Osteoblast (primary cell): ENCODE data around the gene P2RX1. TPM values are rescaled to one million over a fixed set of nuclear protein-coding genes. Genes with fewer than 3 reads are reported as not detected.

Source experiments
- DNase-seq: peaks from one replicate; pipeline ENCODE4 v3.0.0; 2011; ENCODE audit warnings: low spot score, mixed read lengths; ENCODE audit not compliant: insufficient read length; ENCODE audit errors: missing footprints
- H2AFZ ChIP-seq: 2 replicates; pipeline ENCODE4 v1.6.0; 2011; ENCODE audit warnings: mild to moderate bottlenecking, low read length
- H3K27ac ChIP-seq: 2 replicates; pipeline ENCODE4 v1.5.1; 2011; ENCODE audit warnings: mild to moderate bottlenecking, low read depth, low read length, moderate library complexity
- H3K27me3 ChIP-seq: 2 replicates; pipeline ENCODE4 v1.6.0; 2012; ENCODE audit warnings: mild to moderate bottlenecking, control low read depth, inconsistent platforms, low read length, moderate library complexity; ENCODE audit not compliant: insufficient read depth
- H3K36me3 ChIP-seq: 2 replicates; pipeline ENCODE4 v1.5.1; 2011; ENCODE audit warnings: mild to moderate bottlenecking, low read length, control low read depth, moderate library complexity; ENCODE audit not compliant: insufficient read depth
- H3K4me1 ChIP-seq: 2 replicates; pipeline ENCODE4 v1.5.1; 2011; ENCODE audit warnings: mild to moderate bottlenecking, low read length, control low read depth, moderate library complexity; ENCODE audit not compliant: insufficient read depth
- H3K4me2 ChIP-seq: 2 replicates; pipeline ENCODE4 v1.6.0; 2011; ENCODE audit warnings: mild to moderate bottlenecking, low read length; ENCODE audit not compliant: insufficient read depth
- H3K4me3 ChIP-seq: fragments of 200-600 bp; sonication (generic); 3 replicates; pipeline ENCODE4 v1.5.1; 2012; ENCODE audit warnings: mild to moderate bottlenecking, low read length, inconsistent platforms; ENCODE audit not compliant: insufficient read depth
- H3K79me2 ChIP-seq: 2 replicates; pipeline ENCODE4 v1.6.0; 2012; ENCODE audit warnings: mild to moderate bottlenecking, low read length, control low read depth, inconsistent platforms; ENCODE audit not compliant: insufficient read depth
- H3K9me3 ChIP-seq: 2 replicates; pipeline ENCODE4 v1.5.1; 2011; ENCODE audit warnings: low read depth, low read length, control low read depth
- H4K20me1 ChIP-seq: 2 replicates; pipeline ENCODE4 v1.6.0; 2012; ENCODE audit warnings: mild to moderate bottlenecking, low read length, control low read depth; ENCODE audit not compliant: insufficient read depth
- total RNA-seq: library from RNA; depleted of rRNA; stranded (reverse); fragments of >200 nt; gene quantifications from 2 replicates; pipeline ENCODE4 v1.2.3, GENCODE V29; 2012
- TF ChIP-seq, protein P1 (sequence below): IDR thresholded peaks from 2 replicates; pipeline ENCODE4 v1.5.1; 2011; ENCODE audit warnings: mild to moderate bottlenecking, low read depth, low read length, moderate library complexity; ENCODE audit errors: extremely low read depth

Gene P2RX1
- total RNA-seq, 1 donor, result not detected

DNA sequence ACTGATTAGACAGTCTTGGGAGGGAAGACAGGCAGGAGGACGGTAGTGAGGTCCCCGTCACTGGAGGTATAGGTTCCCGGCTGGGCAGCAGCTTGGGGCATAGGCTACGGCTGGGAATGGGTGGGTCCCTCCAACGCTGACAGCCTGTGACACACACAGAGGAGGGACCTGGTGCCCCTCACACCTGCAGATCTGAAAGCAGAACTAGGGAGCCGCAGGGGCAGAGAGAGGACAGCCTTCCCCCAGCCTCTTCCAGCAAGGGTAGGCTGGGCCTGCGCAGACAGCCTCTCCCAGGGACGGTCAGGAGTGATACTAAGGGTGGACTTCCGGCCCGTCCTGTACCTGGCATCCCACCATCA is 2.0 kb downstream of the P2RX1 start:
- TF ChIP-seq, protein P1, sequence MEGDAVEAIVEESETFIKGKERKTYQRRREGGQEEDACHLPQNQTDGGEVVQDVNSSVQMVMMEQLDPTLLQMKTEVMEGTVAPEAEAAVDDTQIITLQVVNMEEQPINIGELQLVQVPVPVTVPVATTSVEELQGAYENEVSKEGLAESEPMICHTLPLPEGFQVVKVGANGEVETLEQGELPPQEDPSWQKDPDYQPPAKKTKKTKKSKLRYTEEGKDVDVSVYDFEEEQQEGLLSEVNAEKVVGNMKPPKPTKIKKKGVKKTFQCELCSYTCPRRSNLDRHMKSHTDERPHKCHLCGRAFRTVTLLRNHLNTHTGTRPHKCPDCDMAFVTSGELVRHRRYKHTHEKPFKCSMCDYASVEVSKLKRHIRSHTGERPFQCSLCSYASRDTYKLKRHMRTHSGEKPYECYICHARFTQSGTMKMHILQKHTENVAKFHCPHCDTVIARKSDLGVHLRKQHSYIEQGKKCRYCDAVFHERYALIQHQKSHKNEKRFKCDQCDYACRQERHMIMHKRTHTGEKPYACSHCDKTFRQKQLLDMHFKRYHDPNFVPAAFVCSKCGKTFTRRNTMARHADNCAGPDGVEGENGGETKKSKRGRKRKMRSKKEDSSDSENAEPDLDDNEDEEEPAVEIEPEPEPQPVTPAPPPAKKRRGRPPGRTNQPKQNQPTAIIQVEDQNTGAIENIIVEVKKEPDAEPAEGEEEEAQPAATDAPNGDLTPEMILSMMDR, result no peak
- H3K4me2 ChIP-seq, result no peak overlapping the region
- no peaks in the 10 kb centered on the region for H3K79me2 ChIP-seq
- no peaks in the 10 kb centered on the region for H3K36me3 ChIP-seq
- H4K20me1 ChIP-seq, result no peaks in the 10 kb centered on the region
- H3K27ac ChIP-seq, result no peak overlapping the region
- no peak overlapping the region for H3K4me3 ChIP-seq
- no peaks in the 10 kb centered on the region for H3K27me3 ChIP-seq
- H3K4me1 ChIP-seq, result no peaks in the 10 kb centered on the region
- peak overlapping the region; percentile 26 for H2AFZ ChIP-seq
- H3K9me3 ChIP-seq, result no peaks in the 10 kb centered on the region
- peak; percentile 49 for DNase-seq

DNA sequence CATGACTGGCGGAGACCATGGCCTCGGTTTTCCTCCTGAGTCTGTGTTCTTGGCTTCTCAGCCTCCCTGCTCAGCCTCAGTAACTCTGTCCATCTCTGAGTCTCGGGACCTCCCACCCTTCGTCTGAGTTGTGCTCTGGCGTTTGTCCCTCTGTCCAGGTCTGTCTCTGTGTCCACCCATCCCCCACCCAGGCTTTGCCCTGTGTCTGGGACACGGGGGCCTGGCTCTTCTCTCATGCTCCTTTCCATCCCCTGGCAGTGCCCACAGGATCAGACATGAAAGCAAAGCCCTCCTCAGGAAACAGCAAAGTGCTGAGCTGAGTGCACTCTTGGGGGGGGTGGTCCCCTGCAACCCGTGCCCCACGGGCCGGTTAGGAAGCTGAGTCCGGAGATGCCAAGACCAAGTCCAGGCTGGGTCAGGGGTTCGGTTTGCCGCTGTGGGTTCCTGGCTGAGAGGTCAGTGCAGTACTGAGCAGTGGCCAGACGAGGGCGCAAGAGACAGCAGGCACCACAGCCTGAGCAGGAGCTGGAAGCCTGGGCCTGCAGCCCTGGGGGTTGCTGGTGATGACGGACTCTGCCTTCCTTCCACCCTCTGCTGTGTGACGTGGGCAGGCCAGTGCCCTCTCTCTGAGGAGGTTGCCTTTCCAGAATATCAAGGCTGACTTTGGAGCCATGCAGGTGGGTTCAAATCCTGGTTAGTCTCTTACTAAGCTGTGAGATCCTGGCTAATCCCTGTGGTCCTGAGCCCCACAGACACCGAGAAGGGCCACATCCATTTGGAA is 2.5 kb downstream of the P2RX1 start:
- H2AFZ ChIP-seq, result peak overlapping the region; percentile 26
- TF ChIP-seq, protein P1, result peak; percentile 94
- no peak overlapping the region for H3K4me2 ChIP-seq
- no peaks in the 10 kb centered on the region for H3K79me2 ChIP-seq
- no peaks in the 10 kb centered on the region for H4K20me1 ChIP-seq
- no peaks in the 10 kb centered on the region for H3K9me3 ChIP-seq
- H3K4me3 ChIP-seq, result no peak overlapping the region
- no peaks in the 10 kb centered on the region for H3K27me3 ChIP-seq
- H3K4me1 ChIP-seq, result no peaks in the 10 kb centered on the region
- no peak overlapping the region for H3K27ac ChIP-seq
- H3K36me3 ChIP-seq, result no peaks in the 10 kb centered on the region
- DNase-seq, result peak; percentile 99

DNA sequence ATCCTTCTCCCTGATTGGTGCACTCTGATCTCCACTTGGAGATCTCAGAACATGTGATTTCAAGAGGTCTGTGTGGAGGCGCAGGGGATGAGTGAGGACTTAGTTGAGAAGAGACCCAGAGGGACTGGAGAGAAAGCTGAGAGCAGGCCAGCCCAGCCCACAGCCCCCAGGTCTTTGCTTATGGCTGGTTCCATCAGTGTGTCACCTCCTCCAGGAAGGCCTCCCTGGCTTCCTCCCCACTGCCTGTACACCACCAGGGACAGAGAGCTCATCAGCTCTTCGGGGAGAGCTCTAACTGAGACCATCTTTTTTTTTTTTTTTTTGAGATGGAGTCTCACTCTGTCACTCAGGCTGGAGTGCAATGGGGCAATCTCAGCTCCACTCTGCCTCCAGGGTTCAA is 3.4 kb downstream of the P2RX1 start:
- TF ChIP-seq, protein P1, result no peak
- H3K9me3 ChIP-seq, result no peaks in the 10 kb centered on the region
- H3K27ac ChIP-seq, result no peak overlapping the region
- no peaks in the 10 kb centered on the region for H3K4me1 ChIP-seq
- H3K4me2 ChIP-seq, result no peak overlapping the region
- H3K27me3 ChIP-seq, result no peaks in the 10 kb centered on the region
- H2AFZ ChIP-seq, result no peak overlapping the region
- no peaks in the 10 kb centered on the region for H4K20me1 ChIP-seq
- no peaks in the 10 kb centered on the region for H3K79me2 ChIP-seq
- DNase-seq, result no peak
- no peak overlapping the region for H3K4me3 ChIP-seq
- H3K36me3 ChIP-seq, result no peaks in the 10 kb centered on the region

DNA sequence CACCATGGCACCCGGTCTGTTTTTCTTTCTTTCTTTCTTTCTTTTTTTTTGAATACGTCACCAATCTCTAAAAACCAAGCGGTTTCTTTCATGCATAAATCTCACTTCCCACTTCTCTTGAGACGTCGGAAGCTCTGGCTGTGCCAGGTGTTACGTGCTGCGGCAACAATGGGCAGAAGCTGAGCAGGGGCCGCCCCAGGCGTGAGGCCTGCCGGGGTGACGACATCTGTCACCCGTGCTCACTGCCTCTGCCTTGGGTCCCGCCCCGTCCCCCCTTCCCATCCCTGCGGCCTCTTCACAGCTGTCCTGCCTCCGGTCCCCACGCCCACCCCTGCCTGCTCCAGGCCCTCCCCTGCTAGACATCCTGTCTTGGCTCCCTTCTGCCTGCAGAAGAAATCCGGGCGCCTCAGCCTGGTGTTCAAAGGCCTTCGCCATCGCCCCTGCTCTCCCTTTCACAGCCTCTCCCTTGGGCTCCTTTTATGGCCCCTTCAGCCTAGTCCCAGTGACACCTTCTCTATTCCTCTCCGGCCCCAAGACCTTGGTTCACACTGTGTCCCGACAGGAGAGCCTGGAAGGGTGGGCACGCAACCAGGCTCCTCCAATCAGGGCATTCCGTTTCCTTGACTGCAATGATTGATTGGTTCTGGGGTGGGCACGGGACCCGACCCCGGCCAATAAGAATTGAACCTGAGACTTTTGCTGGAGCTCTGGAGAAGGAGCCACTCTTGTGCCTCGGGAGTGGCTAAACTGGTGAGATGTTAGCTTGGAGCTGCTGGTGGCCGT is 4.8 kb downstream of the P2RX1 start:
- Histone ChIP-seq H3K4me3 (no peak overlapping the region), H2AFZ (no peak overlapping the region), H3K36me3 (no peaks in the 10 kb centered on the region), H3K9me3 (no peaks in the 10 kb centered on the region), H3K4me1 (no peaks in the 10 kb centered on the region), H3K27ac (no peak overlapping the region), H4K20me1 (no peaks in the 10 kb centered on the region), H3K79me2 (no peaks in the 10 kb centered on the region), H3K4me2 (no peak overlapping the region), H3K27me3 (no peaks in the 10 kb centered on the region)
- no peak for DNase-seq
- TF ChIP-seq, protein P1, result no peak
